Mesodermal cell (in vitro differentiated cells): ENCODE data around the gene TCHP.

Experiments used
- H3K27ac ChIP-seq: 2 replicates; pipeline ENCODE4 v1.7.0; 2013; ENCODE audit warnings: mild to moderate bottlenecking, low read depth, low read length, moderate library complexity; ENCODE audit not compliant: severe bottlenecking
- H3K36me3 ChIP-seq: 2 replicates; pipeline ENCODE4 v1.7.1; 2013; ENCODE audit warnings: mild to moderate bottlenecking, low read length, moderate library complexity; ENCODE audit not compliant: control insufficient read depth, insufficient read depth
- H3K4me1 ChIP-seq: one replicate; pipeline ENCODE4 v1.7.1; 2013; ENCODE audit warnings: mild to moderate bottlenecking, low read length; ENCODE audit not compliant: insufficient read depth, control insufficient read depth, poor library complexity, severe bottlenecking
- H3K4me3 ChIP-seq: 2 replicates; pipeline ENCODE4 v1.7.0; 2013; ENCODE audit warnings: low read length, control low read depth, mild to moderate bottlenecking; ENCODE audit not compliant: insufficient read depth, poor library complexity, severe bottlenecking; ENCODE audit errors: extremely low read depth
- H3K9me3 ChIP-seq: 2 replicates; pipeline ENCODE4 v1.7.1; 2013; ENCODE audit warnings: mild to moderate bottlenecking, low read length, moderate library complexity; ENCODE audit not compliant: control insufficient read depth
- WGBS, 2 experiments: methylation state at CpG; one replicate each; pipeline ENCODE4 v1.1.5; 2013; ENCODE audit warnings: missing lambda C conversion rate in 2 of 2; ENCODE audit not compliant: insufficient coverage in 2 of 2; 5-methylcytosine and 5-hydroxymethylcytosine counted together

The TCHP gene

DNA sequence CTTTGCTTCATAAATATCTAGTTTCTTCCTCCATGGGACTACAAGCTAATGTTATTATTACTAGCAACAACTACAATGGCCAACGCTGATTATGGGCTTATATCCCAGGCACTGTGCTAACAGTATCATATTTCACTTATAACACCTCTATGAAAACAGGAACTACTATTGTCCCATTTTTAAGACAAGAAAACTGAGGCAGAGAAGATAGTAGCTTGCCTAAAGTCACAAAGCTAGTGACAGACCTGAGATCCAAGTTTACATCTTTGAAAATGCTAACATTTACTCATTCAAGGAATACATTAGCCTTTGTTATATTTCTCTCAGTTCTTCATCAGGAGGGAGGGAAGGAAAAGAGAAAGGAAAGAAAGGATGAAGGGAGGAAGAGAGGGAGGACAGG is 63.3 kb downstream of the TCHP start:
- H3K9me3 ChIP-seq = no peaks in the 10 kb centered on the region
- no peaks in the 10 kb centered on the region for H3K4me1 ChIP-seq
- H3K27ac ChIP-seq = no peak overlapping the region
- peaks cover 66% of the 10 kb centered on the region for H3K36me3 ChIP-seq
- H3K4me3 ChIP-seq = no peak overlapping the region
- 89 to 91% methylated on average over 1 of the region's 1 CpG for WGBS, 2 experiments

DNA sequence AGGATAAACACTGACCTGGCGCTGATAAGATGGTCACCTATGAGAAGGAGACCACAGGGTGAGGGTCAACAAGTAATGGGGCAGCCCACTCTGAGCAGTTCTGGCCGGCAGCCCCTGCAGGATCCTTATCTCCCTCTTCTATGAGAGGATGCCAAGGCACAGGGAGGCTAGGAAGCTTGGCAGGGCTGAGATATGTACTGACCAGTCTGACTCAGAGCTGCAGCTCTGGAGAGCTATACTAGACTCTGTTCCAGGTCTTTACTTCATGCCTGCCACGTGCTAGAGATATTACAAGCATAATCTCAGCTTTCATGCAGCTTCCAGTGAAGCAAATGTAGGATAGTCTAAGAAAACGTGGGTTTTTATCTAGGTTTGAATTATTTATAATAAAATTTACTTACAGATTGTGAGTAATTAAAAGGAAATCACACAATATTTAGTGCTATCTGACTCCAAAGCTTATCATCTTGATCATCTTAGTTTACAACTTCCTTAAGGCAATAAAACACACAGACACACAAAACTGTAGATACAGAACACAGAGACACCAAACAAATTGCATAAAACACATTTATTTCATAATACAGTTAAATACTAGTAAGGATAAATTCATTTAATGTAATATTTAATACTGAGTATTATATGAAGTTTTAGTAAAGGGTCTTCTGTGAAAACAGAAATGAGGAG is 63.8 kb downstream of the TCHP start:
- H3K27ac ChIP-seq = no peak overlapping the region
- WGBS, 2 experiments = 93 to 100% methylated on average over 2 to 3 of the region's 4 CpGs
- no peak overlapping the region for H3K4me3 ChIP-seq
- H3K4me1 ChIP-seq = no peaks in the 10 kb centered on the region
- no peaks in the 10 kb centered on the region for H3K9me3 ChIP-seq
- H3K36me3 ChIP-seq = peaks cover 63% of the 10 kb centered on the region

DNA sequence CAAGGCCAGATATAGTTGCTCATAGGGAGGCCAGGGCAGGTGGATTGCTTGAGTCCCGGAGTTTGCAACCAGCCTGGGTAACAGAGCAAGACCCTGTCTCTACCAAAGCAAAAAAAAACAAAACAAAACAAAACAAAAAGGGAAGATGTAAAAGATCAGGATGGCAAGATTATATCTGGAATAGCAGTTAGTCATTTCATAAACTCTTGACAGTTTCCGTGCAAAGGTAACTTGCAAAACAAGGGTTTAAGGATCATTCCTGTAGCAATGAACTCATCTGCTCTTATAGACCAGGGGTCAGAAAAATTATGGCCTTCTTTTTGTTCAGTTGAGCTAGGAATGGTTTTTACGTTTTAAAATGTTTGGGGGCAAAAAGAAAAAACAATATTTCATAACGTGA is 66.5 kb downstream of the TCHP start:
- 88 to 92% methylated on average over 1 to 3 of the region's 4 CpGs for WGBS, 2 experiments
- no peaks in the 10 kb centered on the region for H3K4me1 ChIP-seq
- no peak overlapping the region for H3K4me3 ChIP-seq
- no peaks in the 10 kb centered on the region for H3K9me3 ChIP-seq
- peaks cover 65% of the 10 kb centered on the region for H3K36me3 ChIP-seq
- H3K27ac ChIP-seq = no peak overlapping the region

DNA sequence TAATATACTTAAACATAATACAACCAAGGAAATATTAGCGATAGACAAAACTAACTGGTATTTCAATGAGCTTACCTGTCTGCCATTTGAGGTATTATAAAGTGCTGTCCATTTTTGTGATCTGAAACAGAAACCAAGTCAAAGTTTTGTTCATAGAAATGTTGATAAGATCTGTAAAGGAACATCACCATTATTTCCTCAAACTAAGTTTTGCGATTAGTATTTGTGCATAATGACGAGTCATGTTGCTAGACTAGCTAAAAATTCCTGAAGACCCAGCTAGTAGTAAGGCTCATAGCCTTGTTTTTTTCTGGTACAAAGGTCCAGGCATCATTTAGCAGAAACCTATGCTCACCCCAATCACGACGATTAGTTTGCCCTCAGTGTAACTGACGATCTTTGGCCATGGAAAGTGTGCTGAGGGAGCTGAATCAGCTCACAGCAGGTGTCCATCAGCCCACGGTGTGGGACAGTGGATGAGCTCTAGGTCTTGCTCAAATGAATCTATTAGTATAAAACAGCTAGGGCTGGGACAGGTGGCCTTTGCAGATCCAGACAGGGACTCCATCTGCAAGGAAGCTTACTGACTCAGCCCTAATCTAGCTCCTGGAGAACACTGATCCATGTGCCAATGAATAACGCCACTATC is 67.4 kb downstream of the TCHP start:
- H3K36me3 ChIP-seq = peaks cover 71% of the 10 kb centered on the region
- H3K27ac ChIP-seq = no peak overlapping the region
- no peaks in the 10 kb centered on the region for H3K9me3 ChIP-seq
- 68 to 92% methylated on average over 4 to 5 of the region's 8 CpGs for WGBS, 2 experiments
- no peak overlapping the region for H3K4me3 ChIP-seq
- H3K4me1 ChIP-seq = no peaks in the 10 kb centered on the region
